VCaP (cell line): ENCODE results near the gene SWT1.
A peak's percentile ranks its signal among the peaks of the same experiment; 100 is the strongest.

Source experiments
- H3K27ac ChIP-seq: fragments of 450-650 bp; 2 replicates; pipeline ENCODE4 v1.5.1; 2017
- CTCF ChIP-seq: fragments of 450-650 bp; conservative IDR thresholded peaks from 2 replicates; pipeline ENCODE4 v1.5.1; 2017; ENCODE audit warnings: mild to moderate bottlenecking, moderate library complexity

The SWT1 gene

GRCh38 chr1:185311589-185312225, 154.7 kb downstream of the SWT1 start:
- no peak for TF ChIP-seq CTCF
- H3K27ac ChIP-seq, result no peak overlapping the region

GRCh38 chr1:185312361-185313138, 155.6 kb downstream of the SWT1 start:
- no peak overlapping the region for H3K27ac ChIP-seq
- TF ChIP-seq CTCF, result no peak

GRCh38 chr1:185314411-185314810, 157.4 kb downstream of the SWT1 start:
- H3K27ac ChIP-seq, result no peak overlapping the region
- no peak for TF ChIP-seq CTCF

GRCh38 chr1:185315445-185316071, 158.6 kb downstream of the SWT1 start:
- no peak for TF ChIP-seq CTCF
- H3K27ac ChIP-seq, result peak overlapping the region; percentile 92

- TF ChIP-seq CTCF, result no peak
- peak overlapping the region; percentile 92 for H3K27ac ChIP-seq
Measured at GRCh38 chr1:185316163-185317033, 159.4 kb downstream of the SWT1 start.

- peak within 1 kb of the TSS; percentile 92 for H3K27ac ChIP-seq
- TF ChIP-seq CTCF, result peak; percentile 39; the same call in 1 of the 2 replicates
Measured at GRCh38 chr1:185317034-185317885, 160.3 kb downstream of the SWT1 start, which contains the start of gene IVNS1ABP. IVNS1ABP (minus strand) TSS chr1:185317243; CDS start chr1:185309493, 7,750 bp downstream.
